Loucy (cell line): Measurements from ENCODE around the gene FLOT2.

ENCODE experiments used
- H2AFZ ChIP-seq: fragments of 200-600 bp; sonication (generic); 2 replicates; pipeline ENCODE4 v1.6.0; 2016; ENCODE audit warnings: antibody characterized with exemption, mild to moderate bottlenecking, low read length, moderate library complexity
- H3F3A ChIP-seq: fragments of 200-600 bp; 2 replicates; pipeline ENCODE4 v1.6.0; 2016; ENCODE audit warnings: antibody characterized with exemption, low read depth, mild to moderate bottlenecking
- H3K27me3 ChIP-seq: fragments of 200-600 bp; sonication (generic); 2 replicates; pipeline ENCODE4 v1.6.1; 2014; ENCODE audit warnings: low read length, mild to moderate bottlenecking; ENCODE audit not compliant: insufficient read depth, poor library complexity, severe bottlenecking
- H3K36me3 ChIP-seq: fragments of 200-600 bp; sonication (generic); 2 replicates; pipeline ENCODE4 v1.6.1; 2016; ENCODE audit warnings: low read length; ENCODE audit not compliant: insufficient read depth
- H3K4me1 ChIP-seq: fragments of 200-600 bp; sonication (generic); 2 replicates; pipeline ENCODE4 v1.5.1; 2014; ENCODE audit warnings: low read length, mild to moderate bottlenecking; ENCODE audit not compliant: insufficient read depth, poor library complexity, severe bottlenecking
- H3K4me2 ChIP-seq: fragments of 200-600 bp; sonication (generic); 2 replicates; pipeline ENCODE4 v1.6.0; 2014; ENCODE audit warnings: antibody characterized with exemption, low read length, low read depth, mild to moderate bottlenecking; ENCODE audit not compliant: poor library complexity, severe bottlenecking
- H3K4me3 ChIP-seq: fragments of 200-600 bp; sonication (generic); 2 replicates; pipeline ENCODE4 v1.5.1; 2014; ENCODE audit warnings: low read length, mild to moderate bottlenecking, mixed read lengths; ENCODE audit not compliant: poor library complexity, severe bottlenecking
- H3K79me2 ChIP-seq: fragments of 200-600 bp; sonication (generic); 2 replicates; pipeline ENCODE4 v1.6.1; 2014; ENCODE audit warnings: low read length; ENCODE audit not compliant: insufficient read depth
- H3K9ac ChIP-seq: fragments of 200-600 bp; sonication (generic); 2 replicates; pipeline ENCODE4 v1.6.0; 2014; ENCODE audit warnings: mild to moderate bottlenecking, low read depth, low read length, moderate library complexity; ENCODE audit not compliant: poor library complexity, severe bottlenecking
- H3K9me2 ChIP-seq: fragments of 200-600 bp; sonication (generic); replicated peaks from 2 replicates; pipeline ENCODE4 v1.6.1; 2016; ENCODE audit warnings: low read depth, low read length, mixed read lengths
- H3K9me3 ChIP-seq: fragments of 200-600 bp; sonication (generic); 2 replicates; pipeline ENCODE4 v1.6.1; 2014; ENCODE audit warnings: mild to moderate bottlenecking, antibody characterized with exemption, low read length, low read depth; ENCODE audit not compliant: insufficient read depth
- H4K20me1 ChIP-seq: fragments of 200-600 bp; sonication (generic); 2 replicates; pipeline ENCODE4 v1.6.0; 2014; ENCODE audit warnings: antibody characterized with exemption, low read length, mild to moderate bottlenecking; ENCODE audit not compliant: insufficient read depth, poor library complexity, severe bottlenecking
- CTCF ChIP-seq: fragments of 200-600 bp; sonication (generic); conservative IDR thresholded peaks from 2 replicates; pipeline ENCODE4 v1.5.1; 2014; ENCODE audit warnings: mild to moderate bottlenecking, antibody characterized with exemption, low read length
- EZH2phosphoT487 ChIP-seq: fragments of 200-600 bp; IDR thresholded peaks from 2 replicates; pipeline ENCODE4 v1.6.1; 2018; ENCODE audit warnings: antibody characterized with exemption, mild to moderate bottlenecking, moderate library complexity, borderline replicate concordance

Gene FLOT2

DNA sequence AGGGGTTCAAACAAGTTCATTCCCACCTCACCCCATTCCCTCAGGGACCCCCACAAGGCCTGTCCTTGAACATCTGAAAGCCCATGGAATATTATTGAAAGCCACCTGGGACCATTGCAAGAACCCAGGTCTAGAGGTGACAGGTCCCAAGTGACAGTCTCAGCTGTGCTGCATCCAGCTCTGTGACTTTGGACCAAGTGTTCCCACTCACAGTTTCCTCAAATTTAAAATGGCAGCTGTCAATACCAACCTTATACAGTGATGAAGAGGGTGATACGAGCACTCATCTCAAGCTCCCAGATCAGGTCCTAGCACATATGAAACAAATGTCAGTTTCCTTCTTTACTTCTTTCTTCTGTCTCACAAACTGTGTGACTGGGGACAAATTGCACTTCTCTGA is 33.6 kb downstream of the FLOT2 start:
- Histone ChIP-seq H3K9me3 (no peaks in the 10 kb centered on the region), H3K4me1 (no peaks in the 10 kb centered on the region), H2AFZ (no peak overlapping the region), H3K27me3 (no peaks in the 10 kb centered on the region), H3K4me2 (no peak overlapping the region), H3K9ac (no peak overlapping the region), H3K9me2 (no peaks in the 10 kb centered on the region), H3K36me3 (peaks cover 6% of the 10 kb centered on the region; the same call in 1 of the 2 replicates), H3K4me3 (no peak overlapping the region), H3F3A (no peaks in the 10 kb centered on the region), H4K20me1 (no peaks in the 10 kb centered on the region), H3K79me2 (no peaks in the 10 kb centered on the region)
- TF ChIP-seq EZH2phosphoT487 (no peak), CTCF (no peak)

GRCh38 chr17:28862561-28862960 is 35.0 kb downstream of the FLOT2 start:
- H3K4me2 ChIP-seq, result no peak overlapping the region
- no peaks in the 10 kb centered on the region for H3K4me1 ChIP-seq
- H3K27me3 ChIP-seq, result no peaks in the 10 kb centered on the region
- H3K4me3 ChIP-seq, result no peak overlapping the region
- no peaks in the 10 kb centered on the region for H3K79me2 ChIP-seq
- no peaks in the 10 kb centered on the region for H3K9me2 ChIP-seq
- H3K9me3 ChIP-seq, result no peaks in the 10 kb centered on the region
- no peak overlapping the region for H2AFZ ChIP-seq
- no peak for TF ChIP-seq EZH2phosphoT487
- TF ChIP-seq CTCF, result no peak
- no peaks in the 10 kb centered on the region for H3F3A ChIP-seq
- peaks cover 17% of the 10 kb centered on the region; the same call in 1 of the 2 replicates for H3K36me3 ChIP-seq
- no peaks in the 10 kb centered on the region for H4K20me1 ChIP-seq
- H3K9ac ChIP-seq, result no peak overlapping the region

GRCh38 chr17:28861393-28862203 is 35.9 kb downstream of the FLOT2 start:
- H3K27me3 ChIP-seq, result no peaks in the 10 kb centered on the region
- no peak overlapping the region for H3K4me3 ChIP-seq
- no peak overlapping the region for H3K9ac ChIP-seq
- H3K4me2 ChIP-seq, result no peak overlapping the region
- H2AFZ ChIP-seq, result no peak overlapping the region
- H3K79me2 ChIP-seq, result no peaks in the 10 kb centered on the region
- H3K36me3 ChIP-seq, result peaks cover 17% of the 10 kb centered on the region; the same call in 1 of the 2 replicates
- H3K4me1 ChIP-seq, result no peaks in the 10 kb centered on the region
- no peaks in the 10 kb centered on the region for H3K9me3 ChIP-seq
- no peaks in the 10 kb centered on the region for H4K20me1 ChIP-seq
- no peak for TF ChIP-seq CTCF
- TF ChIP-seq EZH2phosphoT487, result no peak
- H3K9me2 ChIP-seq, result no peaks in the 10 kb centered on the region
- no peaks in the 10 kb centered on the region for H3F3A ChIP-seq
